Hepatocyte (in vitro differentiated cells): ENCODE measurements around the gene PCDHGB3.

Source experiments
- CTCF ChIP-seq: fragments of 200-600 bp; sonication (generic); IDR thresholded peaks from 2 replicates; pipeline ENCODE4 v1.5.1; 2016; ENCODE audit warnings: antibody characterized with exemption, mild to moderate bottlenecking; ENCODE audit not compliant: poor library complexity
- EZH2 ChIP-seq: fragments of 200-600 bp; sonication (generic); IDR thresholded peaks from 2 replicates; pipeline ENCODE4 v1.6.1; 2016; ENCODE audit warnings: antibody characterized with exemption, mild to moderate bottlenecking, borderline replicate concordance
- EZH2phosphoT487 ChIP-seq: fragments of 200-600 bp; sonication (generic); IDR thresholded peaks from one replicate; pipeline ENCODE4 v1.6.1; 2018; ENCODE audit warnings: antibody characterized with exemption, mild to moderate bottlenecking, low read depth, moderate library complexity; ENCODE audit not compliant: unreplicated experiment, severe bottlenecking

- TF ChIP-seq CTCF (no peak), EZH2 (no peak), EZH2phosphoT487 (no peak)
Measured at GRCh38 chr5:141383345-141383744, 13.3 kb downstream of the PCDHGB3 start.
